SW480 (cell line): ENCODE data around the gene BARX2.

ENCODE experiments used
- DNase-seq: peaks from one replicate; pipeline ENCODE4 v3.0.0-alpha.2; 2016; ENCODE audit warnings: low spot score

BARX2 gene

GRCh38 chr11:129440028-129440713 is 64.5 kb downstream of the BARX2 start:
- DNase-seq: peak; percentile 12

- DNase-seq: no peak
Measured at GRCh38 chr11:129442171-129442570, 66.5 kb downstream of the BARX2 start.

GRCh38 chr11:129443276-129443675 is 67.6 kb downstream of the BARX2 start:
- DNase-seq: no peak

- DNase-seq: no peak
Measured at GRCh38 chr11:129444274-129444673, 68.6 kb downstream of the BARX2 start.

- DNase-seq: no peak
Measured at GRCh38 chr11:129445226-129445625, 69.6 kb downstream of the BARX2 start.

- no peak for DNase-seq
Measured at GRCh38 chr11:129446572-129446971, 70.9 kb downstream of the BARX2 start.

- DNase-seq: no peak
Measured at GRCh38 chr11:129447654-129448239, 72.1 kb downstream of the BARX2 start.

- DNase-seq: no peak
Measured at GRCh38 chr11:129451524-129451923, 75.9 kb downstream of the BARX2 start.

- DNase-seq: no peak
Measured at GRCh38 chr11:129453293-129453721, 77.7 kb downstream of the BARX2 start.

- no peak for DNase-seq
Measured at GRCh38 chr11:129455101-129455500, 79.5 kb downstream of the BARX2 start.

- DNase-seq: no peak
Measured at GRCh38 chr11:129455756-129456655, 80.4 kb downstream of the BARX2 start.

- DNase-seq: no peak
Measured at GRCh38 chr11:129457321-129457720, 81.7 kb downstream of the BARX2 start.

GRCh38 chr11:129458278-129458677 is 82.6 kb downstream of the BARX2 start:
- DNase-seq: no peak

GRCh38 chr11:129458756-129459535 is 83.3 kb downstream of the BARX2 start:
- peak; percentile 69 for DNase-seq

- no peak for DNase-seq
Measured at GRCh38 chr11:129460714-129461113, 85.1 kb downstream of the BARX2 start.

- DNase-seq: no peak
Measured at GRCh38 chr11:129484068-129484467, 108.4 kb downstream of the BARX2 start.

GRCh38 chr11:129489249-129489648 is 113.6 kb downstream of the BARX2 start:
- DNase-seq: peak; percentile 58

GRCh38 chr11:129490004-129490403 is 114.4 kb downstream of the BARX2 start:
- no peak for DNase-seq

GRCh38 chr11:129493746-129494145 is 118.1 kb downstream of the BARX2 start:
- DNase-seq: no peak
